ENCODE data around the gene WDR44.

DNA sequence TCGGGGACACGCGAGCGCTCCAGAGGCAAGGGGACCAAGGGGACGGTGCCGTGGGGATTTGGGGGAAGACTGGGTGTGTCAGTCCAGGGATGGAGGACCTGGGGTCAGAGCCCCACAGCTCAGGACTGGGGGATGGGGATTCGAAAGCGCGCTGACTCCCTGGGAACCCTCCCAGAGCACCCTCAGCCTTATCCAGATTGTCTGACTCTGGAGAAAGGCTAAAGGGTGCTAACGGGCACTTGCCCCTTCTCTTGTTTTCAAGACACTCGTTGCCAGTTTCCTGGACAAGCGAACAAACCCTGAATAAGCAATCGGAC lies 150.8 kb downstream of the WDR44 start:
- TF ChIP-seq, protein P1, sequence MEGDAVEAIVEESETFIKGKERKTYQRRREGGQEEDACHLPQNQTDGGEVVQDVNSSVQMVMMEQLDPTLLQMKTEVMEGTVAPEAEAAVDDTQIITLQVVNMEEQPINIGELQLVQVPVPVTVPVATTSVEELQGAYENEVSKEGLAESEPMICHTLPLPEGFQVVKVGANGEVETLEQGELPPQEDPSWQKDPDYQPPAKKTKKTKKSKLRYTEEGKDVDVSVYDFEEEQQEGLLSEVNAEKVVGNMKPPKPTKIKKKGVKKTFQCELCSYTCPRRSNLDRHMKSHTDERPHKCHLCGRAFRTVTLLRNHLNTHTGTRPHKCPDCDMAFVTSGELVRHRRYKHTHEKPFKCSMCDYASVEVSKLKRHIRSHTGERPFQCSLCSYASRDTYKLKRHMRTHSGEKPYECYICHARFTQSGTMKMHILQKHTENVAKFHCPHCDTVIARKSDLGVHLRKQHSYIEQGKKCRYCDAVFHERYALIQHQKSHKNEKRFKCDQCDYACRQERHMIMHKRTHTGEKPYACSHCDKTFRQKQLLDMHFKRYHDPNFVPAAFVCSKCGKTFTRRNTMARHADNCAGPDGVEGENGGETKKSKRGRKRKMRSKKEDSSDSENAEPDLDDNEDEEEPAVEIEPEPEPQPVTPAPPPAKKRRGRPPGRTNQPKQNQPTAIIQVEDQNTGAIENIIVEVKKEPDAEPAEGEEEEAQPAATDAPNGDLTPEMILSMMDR (IDR thresholded peaks at IDR 0.05) = no peak
- TF ChIP-seq POLR2A (IDR thresholded peaks at IDR 0.05; ENCODE audit: low read length) = no peak
- TF ChIP-seq, protein P2, sequence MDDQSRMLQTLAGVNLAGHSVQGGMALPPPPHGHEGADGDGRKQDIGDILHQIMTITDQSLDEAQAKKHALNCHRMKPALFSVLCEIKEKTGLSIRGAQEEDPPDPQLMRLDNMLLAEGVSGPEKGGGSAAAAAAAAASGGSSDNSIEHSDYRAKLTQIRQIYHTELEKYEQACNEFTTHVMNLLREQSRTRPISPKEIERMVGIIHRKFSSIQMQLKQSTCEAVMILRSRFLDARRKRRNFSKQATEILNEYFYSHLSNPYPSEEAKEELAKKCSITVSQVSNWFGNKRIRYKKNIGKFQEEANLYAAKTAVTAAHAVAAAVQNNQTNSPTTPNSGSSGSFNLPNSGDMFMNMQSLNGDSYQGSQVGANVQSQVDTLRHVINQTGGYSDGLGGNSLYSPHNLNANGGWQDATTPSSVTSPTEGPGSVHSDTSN (IDR thresholded peaks at IDR 0.05) = no peak
- no peak for TF ChIP-seq HDAC2 (IDR thresholded peaks at IDR 0.05)
- no peak for TF ChIP-seq CHD2 (IDR thresholded peaks at IDR 0.05; ENCODE audit: low read length, partially characterized antibody)
- TF ChIP-seq, protein P3, sequence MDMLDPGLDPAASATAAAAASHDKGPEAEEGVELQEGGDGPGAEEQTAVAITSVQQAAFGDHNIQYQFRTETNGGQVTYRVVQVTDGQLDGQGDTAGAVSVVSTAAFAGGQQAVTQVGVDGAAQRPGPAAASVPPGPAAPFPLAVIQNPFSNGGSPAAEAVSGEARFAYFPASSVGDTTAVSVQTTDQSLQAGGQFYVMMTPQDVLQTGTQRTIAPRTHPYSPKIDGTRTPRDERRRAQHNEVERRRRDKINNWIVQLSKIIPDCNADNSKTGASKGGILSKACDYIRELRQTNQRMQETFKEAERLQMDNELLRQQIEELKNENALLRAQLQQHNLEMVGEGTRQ (IDR thresholded peaks at IDR 0.05) = no peak
- TF ChIP-seq POLR2AphosphoS2 (conservative IDR thresholded peaks at IDR 0.05; ENCODE audit: low read length) = no peak
- TF ChIP-seq NR3C1 (IDR thresholded peaks at IDR 0.05) = no peak
- no peak for TF ChIP-seq PHF8 (IDR thresholded peaks at IDR 0.05; ENCODE audit: borderline replicate concordance, low read depth)
